ENCODE measurements around the gene RBM48.

DNA sequence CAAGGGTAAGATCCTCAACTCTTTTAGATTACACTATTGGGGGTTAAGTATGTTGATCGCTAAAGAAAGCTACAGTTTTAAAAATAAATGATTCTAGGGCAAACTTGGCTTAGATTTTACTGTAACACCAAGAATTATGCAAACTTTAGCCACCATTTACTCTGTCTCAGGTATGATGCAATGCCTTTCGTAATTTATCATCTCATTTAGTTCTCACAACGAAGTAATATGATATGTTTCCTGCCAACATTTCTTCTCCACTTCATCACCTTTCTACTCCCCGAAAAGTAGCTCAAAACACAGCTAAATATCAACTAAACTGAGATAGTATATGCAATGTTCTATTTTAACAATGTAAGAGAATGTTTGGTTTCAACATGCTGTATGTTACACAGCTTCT is 40.5 kb downstream of the RBM48 start:
- no peak for TF ChIP-seq POLR2AphosphoS5 (IDR thresholded peaks at IDR 0.05)
- TF ChIP-seq, protein P1, sequence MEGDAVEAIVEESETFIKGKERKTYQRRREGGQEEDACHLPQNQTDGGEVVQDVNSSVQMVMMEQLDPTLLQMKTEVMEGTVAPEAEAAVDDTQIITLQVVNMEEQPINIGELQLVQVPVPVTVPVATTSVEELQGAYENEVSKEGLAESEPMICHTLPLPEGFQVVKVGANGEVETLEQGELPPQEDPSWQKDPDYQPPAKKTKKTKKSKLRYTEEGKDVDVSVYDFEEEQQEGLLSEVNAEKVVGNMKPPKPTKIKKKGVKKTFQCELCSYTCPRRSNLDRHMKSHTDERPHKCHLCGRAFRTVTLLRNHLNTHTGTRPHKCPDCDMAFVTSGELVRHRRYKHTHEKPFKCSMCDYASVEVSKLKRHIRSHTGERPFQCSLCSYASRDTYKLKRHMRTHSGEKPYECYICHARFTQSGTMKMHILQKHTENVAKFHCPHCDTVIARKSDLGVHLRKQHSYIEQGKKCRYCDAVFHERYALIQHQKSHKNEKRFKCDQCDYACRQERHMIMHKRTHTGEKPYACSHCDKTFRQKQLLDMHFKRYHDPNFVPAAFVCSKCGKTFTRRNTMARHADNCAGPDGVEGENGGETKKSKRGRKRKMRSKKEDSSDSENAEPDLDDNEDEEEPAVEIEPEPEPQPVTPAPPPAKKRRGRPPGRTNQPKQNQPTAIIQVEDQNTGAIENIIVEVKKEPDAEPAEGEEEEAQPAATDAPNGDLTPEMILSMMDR (IDR thresholded peaks at IDR 0.05) = no peak
